GM12878 (cell line): ENCODE measurements around the gene STK4. TPM values are rescaled to one million over a fixed set of nuclear protein-coding genes. Genes with fewer than 3 reads are reported as not detected.

ENCODE experiments used
- CBFB ChIP-seq: IDR thresholded peaks from 2 replicates; pipeline ENCODE4 v1.6.1; 2016; ENCODE audit warnings: antibody characterized with exemption, low read depth
- IKZF2 ChIP-seq, 2 experiments: fragments of 450-650 bp; IDR thresholded peaks; 2 replicates each; pipeline ENCODE4 v1.6.1; 2017; ENCODE audit warnings: mild to moderate bottlenecking in 2 of 2, moderate library complexity in 2 of 2
- NFYB ChIP-seq: IDR thresholded peaks from 2 replicates; pipeline ENCODE4 v1.6.1; 2011; ENCODE audit warnings: low read depth, mild to moderate bottlenecking, low read length, improper control_type of control experiment, moderate library complexity; ENCODE audit not compliant: insufficient read depth
- polyA plus RNA-seq, 11 experiments: library from polyadenylated mRNA; depleted of rRNA in 4 of 11; unstranded in 6 of 11; stranded (reverse) in 5 of 11; fragments of >200 nt; fragmentation: Nextera tagmentation in 4 of 11; fragmentation: Illumina TruSeq in 1 of 11; extraction: Ambion mirVana in 4 of 11; extraction: Trizol in 1 of 11; gene quantifications; 1 replicate in 1 of 11; 2 replicates in 10 of 11; pipeline versions ENCODE4 v1.2.1 to v1.2.3, GENCODE V29; 2011 to 2016; ENCODE audit warnings: inconsistent platforms in 2 of 11, missing spikeins in 2 of 11, low read depth in 1 of 11
- total RNA-seq, 4 experiments: library from RNA; depleted of rRNA in 3 of 4; stranded (reverse); fragments of >200 nt in 3 of 4; fragmentation: Illumina TruSeq in 1 of 4; extraction: Trizol in 1 of 4; gene quantifications; 2 replicates each; pipeline versions ENCODE4 v1.2.1 to v1.2.3, GENCODE V29; 2013 to 2021
- TF ChIP-seq, protein P1 (sequence below): fragments of 450-650 bp; formaldehyde crosslinking; IDR thresholded peaks from 2 replicates; pipeline ENCODE4 v1.4.0; 2020; ENCODE audit warnings: mild to moderate bottlenecking, moderate library complexity
- TF ChIP-seq, protein P2 (sequence below): fragments of 450-650 bp; IDR thresholded peaks from 2 replicates; pipeline ENCODE4 v1.6.1; 2017; ENCODE audit warnings: antibody characterized with exemption, mild to moderate bottlenecking, moderate library complexity

STK4 gene
- total and polyA plus RNA-seq, 10 of the 15 experiments (the other 5 are each of a cell fraction or from before 2014, with no cell fraction given), result 24.0 to 135 (median 89.7) TPM

DNA sequence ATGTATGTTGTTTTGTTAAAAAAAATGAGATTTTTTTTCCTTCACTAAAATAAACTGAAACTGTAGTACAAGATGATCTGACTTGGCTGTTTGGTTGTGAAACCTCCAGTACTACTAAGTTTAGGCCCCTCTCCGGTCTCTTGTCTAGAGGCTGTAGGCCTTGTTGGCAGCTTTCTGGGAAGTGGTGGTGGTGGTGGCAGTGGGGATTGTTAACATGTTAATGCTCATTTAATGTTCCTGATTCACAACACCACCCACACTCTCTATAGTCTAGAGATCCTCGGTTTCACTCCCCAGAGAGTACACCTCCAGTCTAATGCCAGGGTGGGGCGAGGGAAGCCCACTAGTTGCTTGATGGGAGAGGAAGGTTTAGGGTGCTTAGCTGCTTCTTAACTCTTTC is 24.1 kb downstream of the STK4 start (continued):
- TF ChIP-seq, protein P1, sequence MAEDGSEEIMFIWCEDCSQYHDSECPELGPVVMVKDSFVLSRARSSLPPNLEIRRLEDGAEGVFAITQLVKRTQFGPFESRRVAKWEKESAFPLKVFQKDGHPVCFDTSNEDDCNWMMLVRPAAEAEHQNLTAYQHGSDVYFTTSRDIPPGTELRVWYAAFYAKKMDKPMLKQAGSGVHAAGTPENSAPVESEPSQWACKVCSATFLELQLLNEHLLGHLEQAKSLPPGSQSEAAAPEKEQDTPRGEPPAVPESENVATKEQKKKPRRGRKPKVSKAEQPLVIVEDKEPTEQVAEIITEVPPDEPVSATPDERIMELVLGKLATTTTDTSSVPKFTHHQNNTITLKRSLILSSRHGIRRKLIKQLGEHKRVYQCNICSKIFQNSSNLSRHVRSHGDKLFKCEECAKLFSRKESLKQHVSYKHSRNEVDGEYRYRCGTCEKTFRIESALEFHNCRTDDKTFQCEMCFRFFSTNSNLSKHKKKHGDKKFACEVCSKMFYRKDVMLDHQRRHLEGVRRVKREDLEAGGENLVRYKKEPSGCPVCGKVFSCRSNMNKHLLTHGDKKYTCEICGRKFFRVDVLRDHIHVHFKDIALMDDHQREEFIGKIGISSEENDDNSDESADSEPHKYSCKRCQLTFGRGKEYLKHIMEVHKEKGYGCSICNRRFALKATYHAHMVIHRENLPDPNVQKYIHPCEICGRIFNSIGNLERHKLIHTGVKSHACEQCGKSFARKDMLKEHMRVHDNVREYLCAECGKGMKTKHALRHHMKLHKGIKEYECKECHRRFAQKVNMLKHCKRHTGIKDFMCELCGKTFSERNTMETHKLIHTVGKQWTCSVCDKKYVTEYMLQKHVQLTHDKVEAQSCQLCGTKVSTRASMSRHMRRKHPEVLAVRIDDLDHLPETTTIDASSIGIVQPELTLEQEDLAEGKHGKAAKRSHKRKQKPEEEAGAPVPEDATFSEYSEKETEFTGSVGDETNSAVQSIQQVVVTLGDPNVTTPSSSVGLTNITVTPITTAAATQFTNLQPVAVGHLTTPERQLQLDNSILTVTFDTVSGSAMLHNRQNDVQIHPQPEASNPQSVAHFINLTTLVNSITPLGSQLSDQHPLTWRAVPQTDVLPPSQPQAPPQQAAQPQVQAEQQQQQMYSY (CRISPR knock-in tag), result no peak
- TF ChIP-seq, protein P2, sequence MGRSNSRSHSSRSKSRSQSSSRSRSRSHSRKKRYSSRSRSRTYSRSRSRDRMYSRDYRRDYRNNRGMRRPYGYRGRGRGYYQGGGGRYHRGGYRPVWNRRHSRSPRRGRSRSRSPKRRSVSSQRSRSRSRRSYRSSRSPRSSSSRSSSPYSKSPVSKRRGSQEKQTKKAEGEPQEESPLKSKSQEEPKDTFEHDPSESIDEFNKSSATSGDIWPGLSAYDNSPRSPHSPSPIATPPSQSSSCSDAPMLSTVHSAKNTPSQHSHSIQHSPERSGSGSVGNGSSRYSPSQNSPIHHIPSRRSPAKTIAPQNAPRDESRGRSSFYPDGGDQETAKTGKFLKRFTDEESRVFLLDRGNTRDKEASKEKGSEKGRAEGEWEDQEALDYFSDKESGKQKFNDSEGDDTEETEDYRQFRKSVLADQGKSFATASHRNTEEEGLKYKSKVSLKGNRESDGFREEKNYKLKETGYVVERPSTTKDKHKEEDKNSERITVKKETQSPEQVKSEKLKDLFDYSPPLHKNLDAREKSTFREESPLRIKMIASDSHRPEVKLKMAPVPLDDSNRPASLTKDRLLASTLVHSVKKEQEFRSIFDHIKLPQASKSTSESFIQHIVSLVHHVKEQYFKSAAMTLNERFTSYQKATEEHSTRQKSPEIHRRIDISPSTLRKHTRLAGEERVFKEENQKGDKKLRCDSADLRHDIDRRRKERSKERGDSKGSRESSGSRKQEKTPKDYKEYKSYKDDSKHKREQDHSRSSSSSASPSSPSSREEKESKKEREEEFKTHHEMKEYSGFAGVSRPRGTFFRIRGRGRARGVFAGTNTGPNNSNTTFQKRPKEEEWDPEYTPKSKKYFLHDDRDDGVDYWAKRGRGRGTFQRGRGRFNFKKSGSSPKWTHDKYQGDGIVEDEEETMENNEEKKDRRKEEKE, result no peak
- TF ChIP-seq IKZF2 (IDR thresholded peaks at IDR 0.05) (peak in 1 of 2 experiments; percentile 22; a peak in 1 of 4 replicates), CBFB (no peak), NFYB (no peak)
